Smooth muscle cell (in vitro differentiated cells): ENCODE data around the gene TNFRSF1A. TPM values are rescaled to one million over a fixed set of nuclear protein-coding genes. Genes with fewer than 3 reads are reported as not detected.

Source experiments
- DNase-seq: peaks from one replicate; lab custom pipeline; 2025; ENCODE audit not compliant: unreplicated experiment; lab: John Stamatoyannopoulos, UW
- H2AFZ ChIP-seq: fragments of 200-600 bp; sonication (generic); 2 replicates; pipeline ENCODE4 v1.6.0; 2016; ENCODE audit warnings: antibody characterized with exemption, low read depth, mild to moderate bottlenecking
- H3F3A ChIP-seq: fragments of 200-600 bp; sonication (generic); 2 replicates; pipeline ENCODE4 v1.6.0; 2017; ENCODE audit warnings: antibody characterized with exemption, low read depth
- H3K27ac ChIP-seq: fragments of 200-600 bp; sonication (generic); 2 replicates; pipeline ENCODE4 v1.5.1; 2016; ENCODE audit warnings: low read depth, mild to moderate bottlenecking
- H3K27me3 ChIP-seq: fragments of 200-600 bp; sonication (generic); 2 replicates; pipeline ENCODE4 v1.6.1; 2016; ENCODE audit warnings: low read depth, mild to moderate bottlenecking
- H3K36me3 ChIP-seq: fragments of 200-600 bp; sonication (generic); 2 replicates; pipeline ENCODE4 v1.5.1; 2016; ENCODE audit warnings: low read depth
- H3K4me1 ChIP-seq: fragments of 200-600 bp; sonication (generic); 2 replicates; pipeline ENCODE4 v1.5.1; 2016; ENCODE audit warnings: low read depth
- H3K4me2 ChIP-seq: fragments of 200-600 bp; sonication (generic); 2 replicates; pipeline ENCODE4 v1.6.0; 2016; ENCODE audit warnings: mild to moderate bottlenecking
- H3K4me3 ChIP-seq: fragments of 200-600 bp; sonication (generic); 2 replicates; pipeline ENCODE4 v1.5.1; 2016; ENCODE audit warnings: mild to moderate bottlenecking
- H3K79me2 ChIP-seq: fragments of 200-600 bp; sonication (generic); 2 replicates; pipeline ENCODE4 v1.6.0; 2016; ENCODE audit warnings: low read depth, mild to moderate bottlenecking
- H3K9ac ChIP-seq: fragments of 200-600 bp; sonication (generic); 2 replicates; pipeline ENCODE4 v1.6.0; 2016; ENCODE audit warnings: low read depth
- H3K9me3 ChIP-seq: fragments of 200-600 bp; sonication (generic); replicated peaks from 2 replicates; pipeline ENCODE4 v1.5.1; 2016; ENCODE audit warnings: low read depth
- H4K20me1 ChIP-seq: fragments of 200-600 bp; sonication (generic); 2 replicates; pipeline ENCODE4 v1.6.0; 2016; ENCODE audit warnings: low read depth
- WGBS: methylation state at CpG from one replicate; pipeline ENCODE4 v1.1.7; 2016; ENCODE audit warnings: low lambda C conversion rate; 5-methylcytosine and 5-hydroxymethylcytosine counted together
- polyA plus RNA-seq: library from polyadenylated mRNA; unstranded; fragments of >200 nt; fragmentation: Nextera tagmentation; extraction: Ambion mirVana; gene quantifications from 2 replicates; pipeline ENCODE4 v1.2.1, GENCODE V29; 2016
- total RNA-seq: library from RNA; depleted of rRNA; stranded (reverse); fragments of >200 nt; gene quantifications from 2 replicates; pipeline ENCODE4 v1.2.3, GENCODE V29; 2014
- TF ChIP-seq, protein P1 (sequence below): fragments of 200-600 bp; sonication (generic); IDR thresholded peaks from 2 replicates; pipeline ENCODE4 v1.5.1; 2017; ENCODE audit warnings: borderline replicate concordance, mild to moderate bottlenecking, antibody characterized with exemption; ENCODE audit not compliant: insufficient read depth, poor library complexity, severe bottlenecking

The TNFRSF1A gene
- total and polyA plus RNA-seq, 2 experiments from 2014 or later, result 110 to 144 TPM

DNA sequence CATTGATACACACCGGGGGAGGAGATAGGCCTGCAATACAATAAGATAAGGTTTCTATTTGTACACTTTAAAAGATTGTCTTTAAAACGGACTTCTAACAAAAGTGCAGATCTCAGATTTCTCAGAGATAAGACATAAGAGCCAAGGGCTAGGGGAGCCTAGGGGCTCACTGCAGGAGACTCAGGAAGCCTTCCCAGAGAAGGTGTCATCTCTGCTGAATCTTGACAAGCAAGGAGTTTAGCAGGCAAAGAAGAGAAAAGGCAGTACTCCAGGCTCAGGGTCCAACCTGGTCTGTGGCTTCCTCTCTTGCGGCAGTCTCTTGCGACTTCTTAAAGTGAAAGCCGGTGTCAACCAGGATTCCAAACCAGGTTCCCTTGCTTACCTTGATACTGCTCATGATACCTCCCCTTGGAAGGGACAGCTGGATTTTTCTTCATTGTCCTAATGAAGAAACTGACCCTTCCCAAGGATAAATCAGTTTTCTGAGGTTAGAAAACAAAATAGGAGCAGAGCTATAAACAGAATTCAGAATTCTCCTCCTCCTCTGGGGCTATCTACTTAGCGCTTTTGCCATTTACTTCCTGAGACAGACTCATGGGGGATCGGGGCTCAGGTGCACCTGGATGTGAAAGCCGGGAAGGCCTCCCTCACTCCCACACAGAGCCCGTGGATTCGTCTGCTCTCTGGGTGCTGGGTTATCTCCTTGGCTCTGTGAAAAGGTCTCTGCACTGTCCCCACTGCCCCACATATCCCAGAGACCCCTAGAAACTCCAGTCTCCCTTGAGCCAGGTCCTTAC is 35.2 kb upstream of the TNFRSF1A start:
- no peaks in the 10 kb centered on the region for H3K79me2 ChIP-seq
- peaks cover 47% of the 10 kb centered on the region for H3K4me1 ChIP-seq
- peak overlapping the region; percentile 6 for H2AFZ ChIP-seq
- H3K27ac ChIP-seq, result no peak overlapping the region
- WGBS, result 73% methylated on average over 10 of the region's 10 CpGs
- H4K20me1 ChIP-seq, result no peaks in the 10 kb centered on the region
- no peak overlapping the region for H3K9ac ChIP-seq
- no peak for DNase-seq
- H3K36me3 ChIP-seq, result no peaks in the 10 kb centered on the region
- H3K4me2 ChIP-seq, result peak overlapping the region; percentile 13
- TF ChIP-seq, protein P1, sequence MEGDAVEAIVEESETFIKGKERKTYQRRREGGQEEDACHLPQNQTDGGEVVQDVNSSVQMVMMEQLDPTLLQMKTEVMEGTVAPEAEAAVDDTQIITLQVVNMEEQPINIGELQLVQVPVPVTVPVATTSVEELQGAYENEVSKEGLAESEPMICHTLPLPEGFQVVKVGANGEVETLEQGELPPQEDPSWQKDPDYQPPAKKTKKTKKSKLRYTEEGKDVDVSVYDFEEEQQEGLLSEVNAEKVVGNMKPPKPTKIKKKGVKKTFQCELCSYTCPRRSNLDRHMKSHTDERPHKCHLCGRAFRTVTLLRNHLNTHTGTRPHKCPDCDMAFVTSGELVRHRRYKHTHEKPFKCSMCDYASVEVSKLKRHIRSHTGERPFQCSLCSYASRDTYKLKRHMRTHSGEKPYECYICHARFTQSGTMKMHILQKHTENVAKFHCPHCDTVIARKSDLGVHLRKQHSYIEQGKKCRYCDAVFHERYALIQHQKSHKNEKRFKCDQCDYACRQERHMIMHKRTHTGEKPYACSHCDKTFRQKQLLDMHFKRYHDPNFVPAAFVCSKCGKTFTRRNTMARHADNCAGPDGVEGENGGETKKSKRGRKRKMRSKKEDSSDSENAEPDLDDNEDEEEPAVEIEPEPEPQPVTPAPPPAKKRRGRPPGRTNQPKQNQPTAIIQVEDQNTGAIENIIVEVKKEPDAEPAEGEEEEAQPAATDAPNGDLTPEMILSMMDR, result no peak
- H3F3A ChIP-seq, result peaks cover 4% of the 10 kb centered on the region
- H3K4me3 ChIP-seq, result no peak overlapping the region
- H3K27me3 ChIP-seq, result no peaks in the 10 kb centered on the region
- no peaks in the 10 kb centered on the region for H3K9me3 ChIP-seq

DNA sequence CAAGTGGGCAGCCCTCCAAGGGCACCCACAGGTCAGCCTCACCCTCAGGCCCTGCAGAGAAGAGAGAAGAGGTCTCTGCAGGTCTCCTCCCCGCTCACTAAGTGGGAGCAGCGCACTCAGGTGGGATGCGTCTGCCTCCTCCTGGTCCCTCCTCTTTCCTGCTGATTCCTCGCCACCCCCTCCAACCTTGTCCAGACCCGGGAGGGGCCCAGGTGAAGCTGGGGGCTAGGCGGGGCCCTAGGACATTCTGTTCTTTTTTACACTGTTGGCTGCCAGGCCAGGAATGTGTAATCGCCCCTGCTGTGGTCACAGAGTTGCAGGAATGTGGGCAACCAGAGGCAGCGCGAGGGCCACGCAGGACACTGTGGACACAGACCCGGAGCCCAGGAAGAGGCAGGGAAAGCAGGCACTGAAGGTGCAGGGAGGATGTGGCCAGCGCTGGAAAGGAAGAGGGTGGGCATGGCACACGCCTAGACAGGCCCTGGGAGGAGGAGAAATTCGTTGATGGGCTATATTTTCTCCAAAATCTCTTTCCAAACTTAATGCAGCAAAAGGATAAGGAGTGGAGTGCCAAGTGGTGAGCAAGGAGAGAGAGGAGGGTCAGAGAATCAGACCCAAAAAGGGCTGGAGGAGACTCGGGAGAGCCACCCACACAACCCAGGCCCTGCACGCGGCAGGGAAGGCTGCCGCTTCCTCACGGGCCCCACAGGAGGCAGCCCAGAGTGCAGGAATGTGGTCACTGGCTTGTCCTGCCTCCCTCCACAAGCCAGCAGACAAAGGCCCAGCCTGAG is 34.4 kb upstream of the TNFRSF1A start:
- Histone ChIP-seq H3K4me1 (peaks cover 53% of the 10 kb centered on the region), H3K27me3 (no peaks in the 10 kb centered on the region), H3K4me3 (no peak overlapping the region), H3K4me2 (peak overlapping the region; percentile 13), H3K79me2 (no peaks in the 10 kb centered on the region), H3F3A (peaks cover 9% of the 10 kb centered on the region), H3K36me3 (no peaks in the 10 kb centered on the region), H4K20me1 (no peaks in the 10 kb centered on the region), H3K9ac (no peak overlapping the region), H3K27ac (no peak overlapping the region), H3K9me3 (no peaks in the 10 kb centered on the region), H2AFZ (peak overlapping the region; percentile 6)
- WGBS, result 35% methylated on average over 19 of the region's 19 CpGs
- DNase-seq, result no peak
- TF ChIP-seq, protein P1, result peak; percentile 30

DNA sequence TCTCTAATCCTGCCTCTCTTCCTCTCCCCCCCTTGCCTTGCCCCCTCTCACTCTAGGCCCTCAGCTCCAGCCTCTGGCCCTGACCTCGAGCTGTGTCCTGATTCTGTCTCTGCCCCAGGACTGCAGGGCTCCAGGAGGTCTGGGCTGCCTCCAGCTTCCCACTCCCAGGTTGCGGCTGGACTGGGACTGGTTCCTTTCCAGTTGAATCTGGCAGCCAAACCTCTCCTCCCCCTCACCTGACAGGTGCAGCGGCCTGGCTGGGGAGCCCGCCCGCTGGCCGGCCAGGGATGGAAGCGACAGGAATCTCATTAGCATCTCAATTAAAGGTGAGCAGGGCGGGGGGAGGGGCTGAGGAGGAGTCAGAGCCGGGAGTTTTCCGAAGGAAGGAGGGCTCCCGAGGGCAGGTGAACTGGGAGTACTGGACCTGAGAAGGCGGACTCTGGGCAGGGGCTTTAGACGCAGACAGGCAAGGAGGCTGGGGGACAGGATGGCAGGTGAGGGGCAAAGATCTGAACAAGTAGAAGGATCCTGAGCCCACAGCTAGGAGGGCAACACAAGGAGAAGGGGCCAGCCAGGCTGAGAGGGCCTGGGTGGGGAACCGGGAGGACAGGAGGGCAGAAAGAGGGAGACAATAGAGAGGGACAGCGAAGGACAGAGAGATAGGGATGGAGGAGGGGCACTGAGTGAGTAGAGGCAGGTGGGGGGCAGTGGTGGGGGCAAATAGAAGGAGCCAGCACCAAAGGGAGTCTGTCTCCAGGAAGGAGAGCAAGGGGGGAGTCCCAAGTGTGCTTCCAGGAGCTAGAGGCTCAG is 33.6 kb upstream of the TNFRSF1A start, which contains the start of gene SCNN1A:
SCNN1A (minus strand) TSS at position 295 of the 810 bp plus-strand sequence. CDS start 780 bp downstream, outside the sequence.
- peak within 1 kb of the TSS; percentile 6 for H2AFZ ChIP-seq
- peaks cover 9% of the 10 kb centered on the region for H3F3A ChIP-seq
- no peaks in the 10 kb centered on the region for H3K79me2 ChIP-seq
- WGBS, result 49% methylated on average over 15 of the region's 15 CpGs
- no peaks in the 10 kb centered on the region for H3K36me3 ChIP-seq
- H3K4me3 ChIP-seq, result no peak within 1 kb of the TSS
- TF ChIP-seq, protein P1, result no peak
- H3K27ac ChIP-seq, result no peak within 1 kb of the TSS
- no peak for DNase-seq
- H3K9ac ChIP-seq, result no peak within 1 kb of the TSS
- peaks cover 51% of the 10 kb centered on the region for H3K4me1 ChIP-seq
- no peaks in the 10 kb centered on the region for H3K27me3 ChIP-seq
- H3K9me3 ChIP-seq, result no peaks in the 10 kb centered on the region
- H3K4me2 ChIP-seq, result peak within 1 kb of the TSS; percentile 13
- H4K20me1 ChIP-seq, result no peaks in the 10 kb centered on the region
